GF-D8 (cell line): ENCODE results near the gene MRPL34.
A peak's percentile ranks its signal among the peaks of the same experiment; 100 is the strongest.

Experiments used
- DNase-seq: peaks from one replicate; lab custom pipeline; 2025; lab: John Stamatoyannopoulos, UW

MRPL34 gene

DNA sequence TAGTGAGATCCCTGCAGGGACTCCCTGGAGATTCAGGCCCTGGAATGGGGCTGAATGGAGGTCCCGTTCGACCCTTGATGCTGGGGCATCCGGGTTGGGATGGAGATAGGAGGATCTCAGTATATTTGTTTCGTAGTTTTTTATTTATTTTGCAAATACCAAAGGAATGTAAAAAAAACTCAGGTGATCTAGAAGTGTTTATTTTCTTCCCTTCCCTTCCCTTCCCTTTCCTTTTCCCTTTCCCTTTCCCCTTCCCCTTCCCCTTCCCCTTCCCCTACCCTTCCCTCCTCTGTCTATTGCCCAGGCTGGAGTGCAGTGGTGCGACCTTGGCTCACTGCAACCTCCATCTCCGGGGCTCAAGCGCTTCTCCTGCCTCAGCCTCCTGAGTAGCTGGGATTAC is 36.2 kb downstream of the MRPL34 start:
- DNase-seq: no peak

DNA sequence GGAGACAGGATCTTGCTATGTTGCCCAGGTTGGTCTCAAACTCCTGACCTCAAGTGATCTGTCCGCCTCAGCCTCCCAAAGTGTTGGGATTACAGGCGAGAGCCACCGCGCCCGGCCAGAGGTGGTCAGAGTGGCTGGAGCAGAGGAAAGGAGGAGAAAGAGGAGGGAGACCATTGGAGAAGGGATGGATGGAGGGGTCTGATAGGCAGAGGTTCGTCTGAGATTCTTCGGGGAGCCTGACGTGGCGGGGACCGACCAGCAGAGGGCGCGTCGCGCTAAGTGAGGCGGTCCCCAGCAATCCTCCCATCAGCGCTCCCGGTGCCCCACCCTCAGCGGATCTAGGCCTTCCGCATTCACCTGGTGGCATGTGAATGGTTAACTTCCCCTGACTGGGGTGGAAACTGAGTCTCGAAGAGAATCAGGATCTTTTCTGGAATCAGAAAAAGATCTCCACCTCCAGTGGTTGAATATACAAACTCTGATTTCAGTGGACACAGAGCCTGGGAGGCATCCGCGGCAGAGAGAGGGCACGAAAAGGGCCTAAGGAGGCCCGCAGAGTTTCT is 40.5 kb downstream of the MRPL34 start:
- DNase-seq: peak; percentile 2

GRCh38 chr19:17347361-17347760 is 41.7 kb downstream of the MRPL34 start:
- DNase-seq: no peak

DNA sequence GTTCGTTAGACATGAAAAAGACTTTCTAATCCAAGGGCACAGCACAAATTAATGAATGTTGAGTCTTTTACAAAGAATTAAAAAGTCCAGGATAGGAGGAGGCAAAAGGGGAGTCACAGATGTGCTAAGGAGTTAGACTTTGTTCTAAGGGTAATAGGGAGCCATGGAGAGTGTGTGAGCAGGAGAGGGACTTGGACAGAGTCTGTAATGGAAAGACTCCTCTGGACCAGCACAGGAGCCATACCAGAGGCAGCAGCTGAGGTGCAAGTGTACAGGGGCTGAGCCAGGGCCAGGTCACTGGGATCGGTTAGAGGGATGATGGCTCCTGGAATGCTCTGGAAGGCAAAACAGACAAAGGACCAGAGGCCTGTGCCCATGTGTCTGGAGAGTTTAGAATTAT is 42.2 kb downstream of the MRPL34 start:
- DNase-seq: no peak

GRCh38 chr19:17348700-17349099 is 43.0 kb downstream of the MRPL34 start:
- DNase-seq: no peak

DNA sequence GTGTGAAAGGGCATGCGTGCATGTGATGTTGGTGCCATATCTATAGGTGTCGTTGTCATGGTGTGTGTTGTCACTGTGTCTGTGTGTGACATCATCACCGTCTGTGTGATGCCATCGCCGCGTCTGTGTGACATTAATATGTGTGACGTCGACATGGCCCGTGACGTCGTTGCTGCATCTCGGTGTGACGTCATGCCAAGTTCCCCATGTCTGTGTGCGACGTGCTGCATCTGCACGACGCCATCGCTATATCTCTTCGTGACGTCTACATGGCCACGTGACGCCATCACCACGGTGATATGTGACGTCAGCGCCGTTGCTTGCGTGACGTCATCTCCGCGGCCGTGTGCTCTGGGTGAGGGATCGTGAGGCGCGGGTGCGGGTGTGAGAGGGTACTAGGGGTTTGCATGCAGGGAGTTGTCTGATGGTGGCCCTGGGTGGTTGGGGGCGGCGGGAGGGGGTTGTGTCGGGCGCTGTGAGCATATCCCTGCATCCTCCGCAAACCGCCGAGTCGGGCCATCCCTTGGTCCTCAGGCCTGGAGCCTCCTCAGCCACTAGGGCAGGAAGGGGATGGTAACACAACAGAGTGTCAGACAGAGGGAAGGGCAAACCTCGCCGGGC is 46.3 kb downstream of the MRPL34 start:
- no peak for DNase-seq

GRCh38 chr19:17352608-17353280 is 47.1 kb downstream of the MRPL34 start:
- no peak for DNase-seq

- DNase-seq: no peak
Measured at GRCh38 chr19:17353386-17353785, 47.7 kb downstream of the MRPL34 start.
